NCI-H82 treated with DMSO at 0.1 percent for 48 hours (cell line): Measurements from ENCODE around the gene PRPSAP2.

ENCODE experiments used
- DNase-seq: peaks from one replicate; lab custom pipeline; 2025; ENCODE audit not compliant: unreplicated experiment; lab: John Stamatoyannopoulos, UW

PRPSAP2 gene

DNA sequence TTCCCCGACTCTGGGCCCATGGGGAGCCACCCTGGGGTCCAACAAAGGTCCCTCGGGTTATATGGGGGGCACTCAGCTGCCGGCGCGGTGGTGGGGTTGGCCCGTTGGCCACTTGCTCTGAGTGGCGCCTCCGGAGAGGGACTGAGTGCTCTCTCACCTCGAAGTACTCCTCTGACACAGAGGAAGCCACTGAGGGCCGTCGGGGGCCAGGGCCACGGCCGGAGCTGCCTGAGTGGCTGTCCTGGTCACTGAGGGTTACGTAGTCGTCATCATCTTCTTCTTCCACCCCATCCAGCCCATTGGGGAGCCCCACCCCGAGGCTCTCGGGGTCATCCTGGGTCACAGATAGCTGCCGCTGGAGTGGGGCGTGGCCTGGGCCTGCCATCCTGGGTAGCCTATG, 119.7 kb downstream of the PRPSAP2 start:
- DNase-seq, result no peak

- DNase-seq, result no peak
Measured at GRCh38 chr17:18978050-18978449, 120.1 kb downstream of the PRPSAP2 start.

DNA sequence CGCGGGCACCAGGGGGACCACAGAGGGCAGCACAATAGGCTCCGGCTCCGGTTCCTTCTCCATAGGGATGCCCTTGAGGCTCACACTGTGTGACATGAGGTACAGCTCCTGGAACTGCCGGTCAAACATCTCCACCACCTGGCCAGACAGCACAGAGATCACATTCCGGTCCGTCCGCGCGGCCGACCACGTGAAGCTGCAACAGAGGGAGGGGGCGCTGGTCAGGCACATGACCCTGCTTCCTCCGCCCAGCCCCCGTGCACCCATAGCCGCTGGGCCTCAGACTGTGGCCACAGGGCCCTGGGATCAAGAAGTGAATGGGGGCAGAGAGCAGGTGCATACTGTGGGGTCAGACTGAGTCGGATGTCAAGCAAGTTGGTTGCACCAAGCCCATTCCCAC, 120.7 kb downstream of the PRPSAP2 start:
- DNase-seq, result no peak
